Left ventricle myocardium inferior (tissue), 1 donor: ENCODE data around the gene KCNK16. TPM values are rescaled to one million over a fixed set of nuclear protein-coding genes. Genes with fewer than 3 reads are reported as not detected.

ENCODE experiments used
- DNase-seq: peaks from one replicate; pipeline ENCODE4 v3.0.0-alpha.2; 2020
- H3K27ac ChIP-seq: fragments of 200-600 bp; replicated peaks from 2 replicates; pipeline ENCODE4 v1.8.0; 2021
- H3K27me3 ChIP-seq: fragments of 200-600 bp; 2 replicates; pipeline ENCODE4 v1.8.0; 2021; ENCODE audit warnings: low read depth
- H3K36me3 ChIP-seq: fragments of 200-600 bp; 2 replicates; pipeline ENCODE4 v1.8.0; 2021
- H3K4me1 ChIP-seq: fragments of 200-600 bp; 2 replicates; pipeline ENCODE4 v1.8.0; 2021
- H3K4me3 ChIP-seq: fragments of 200-600 bp; 2 replicates; pipeline ENCODE4 v1.8.0; 2021; ENCODE audit warnings: mild to moderate bottlenecking, moderate library complexity
- H3K9me3 ChIP-seq: fragments of 200-600 bp; replicated peaks from 2 replicates; pipeline ENCODE4 v1.8.0; 2021
- intact Hi-C: fragments of 100-400 bp; cut with micrococcal nuclease; formaldehyde crosslinking; loops from one replicate; pipeline ENCODE4 v1.11.0; 2022
- total RNA-seq: library from RNA; stranded (reverse); fragmentation: NEBNext Ultra II Directional; extraction: Animal tissue kit (Norgen Biotek cat#: 25700); gene quantifications from one replicate; pipeline ENCODE4 v1.2.1, GENCODE V29; 2021
- TF ChIP-seq, protein P1 (sequence below): fragments of 200-600 bp; IDR thresholded peaks from 2 replicates; pipeline ENCODE4 v1.8.0; 2021; ENCODE audit warnings: antibody characterized with exemption, mild to moderate bottlenecking, borderline replicate concordance
- donor health status: DM: no; HTN: yes; CAD: no; lungs with severe emphysema.

The KCNK16 gene
- total RNA-seq, 1 donor from 2014 or later = not detected

DNA sequence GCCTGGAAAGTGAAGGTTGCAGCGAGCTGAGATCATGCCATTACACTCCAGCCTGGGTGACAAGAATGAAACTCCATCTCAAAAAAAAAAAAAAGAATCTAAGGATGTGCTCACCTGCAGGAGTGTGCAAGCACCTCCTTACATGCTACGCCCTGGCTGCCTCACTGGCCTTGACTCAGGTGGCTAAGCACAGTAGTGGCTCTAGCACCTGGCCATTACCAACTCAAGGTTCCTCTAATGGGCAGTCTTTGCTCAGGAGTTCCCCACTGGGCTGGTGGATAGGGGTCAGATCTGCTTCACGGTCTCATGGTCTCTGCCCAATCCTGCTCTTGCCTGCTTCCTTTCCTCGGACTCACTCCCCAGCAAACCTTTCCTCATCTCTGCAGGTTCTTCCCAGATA lies 48.0 kb downstream of the KCNK16 start:
- Histone ChIP-seq H3K27me3 (peaks cover 14% of the 10 kb centered on the region), H3K36me3 (no peaks in the 10 kb centered on the region), H3K4me3 (no peak overlapping the region), H3K27ac (no peak overlapping the region), H3K4me1 (no peaks in the 10 kb centered on the region), H3K9me3 (no peaks in the 10 kb centered on the region)
- intact Hi-C loops = loop anchor here (10.0 kb wide), 1 partner anchor 90 kb away; no protein-coding TSS in a partner anchor
- TF ChIP-seq, protein P1, sequence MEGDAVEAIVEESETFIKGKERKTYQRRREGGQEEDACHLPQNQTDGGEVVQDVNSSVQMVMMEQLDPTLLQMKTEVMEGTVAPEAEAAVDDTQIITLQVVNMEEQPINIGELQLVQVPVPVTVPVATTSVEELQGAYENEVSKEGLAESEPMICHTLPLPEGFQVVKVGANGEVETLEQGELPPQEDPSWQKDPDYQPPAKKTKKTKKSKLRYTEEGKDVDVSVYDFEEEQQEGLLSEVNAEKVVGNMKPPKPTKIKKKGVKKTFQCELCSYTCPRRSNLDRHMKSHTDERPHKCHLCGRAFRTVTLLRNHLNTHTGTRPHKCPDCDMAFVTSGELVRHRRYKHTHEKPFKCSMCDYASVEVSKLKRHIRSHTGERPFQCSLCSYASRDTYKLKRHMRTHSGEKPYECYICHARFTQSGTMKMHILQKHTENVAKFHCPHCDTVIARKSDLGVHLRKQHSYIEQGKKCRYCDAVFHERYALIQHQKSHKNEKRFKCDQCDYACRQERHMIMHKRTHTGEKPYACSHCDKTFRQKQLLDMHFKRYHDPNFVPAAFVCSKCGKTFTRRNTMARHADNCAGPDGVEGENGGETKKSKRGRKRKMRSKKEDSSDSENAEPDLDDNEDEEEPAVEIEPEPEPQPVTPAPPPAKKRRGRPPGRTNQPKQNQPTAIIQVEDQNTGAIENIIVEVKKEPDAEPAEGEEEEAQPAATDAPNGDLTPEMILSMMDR = no peak
- no peak for DNase-seq

GRCh38 chr6:39273406-39273821 lies 49.1 kb downstream of the KCNK16 start:
- Histone ChIP-seq H3K4me3 (no peak overlapping the region), H3K27me3 (peaks cover 5% of the 10 kb centered on the region), H3K27ac (no peak overlapping the region), H3K9me3 (no peaks in the 10 kb centered on the region), H3K4me1 (no peaks in the 10 kb centered on the region), H3K36me3 (no peaks in the 10 kb centered on the region)
- intact Hi-C loops = loop anchor here (10.0 kb wide), 1 partner anchor 89 kb away; no protein-coding TSS in a partner anchor
- DNase-seq = no peak
- TF ChIP-seq, protein P1 = no peak

DNA sequence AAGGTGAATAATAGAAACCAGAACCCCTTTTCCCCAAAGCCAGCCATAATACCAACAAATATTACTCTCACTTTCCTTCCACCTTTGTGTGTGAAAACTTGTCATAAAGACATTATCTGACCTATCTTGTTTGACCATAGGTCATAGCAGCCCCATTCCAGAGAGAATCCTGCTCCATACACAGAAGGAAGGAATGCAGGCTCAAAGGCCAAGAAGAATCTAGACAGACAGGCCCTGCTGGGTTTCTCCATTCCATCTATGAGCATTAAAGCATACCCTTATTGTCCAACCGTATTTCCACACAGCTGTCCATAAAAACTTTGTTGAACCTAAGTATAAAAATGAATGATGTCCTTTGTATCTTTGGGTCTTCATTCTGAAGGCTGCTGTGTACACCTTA lies 52.5 kb downstream of the KCNK16 start:
- Histone ChIP-seq H3K36me3 (no peaks in the 10 kb centered on the region), H3K27ac (no peak overlapping the region), H3K4me3 (no peak overlapping the region), H3K9me3 (no peaks in the 10 kb centered on the region), H3K4me1 (no peaks in the 10 kb centered on the region), H3K27me3 (peaks cover 18% of the 10 kb centered on the region)
- intact Hi-C loops = loop anchor here (10.0 kb wide), 1 partner anchor 85 kb away; no protein-coding TSS in a partner anchor
- no peak for DNase-seq
- TF ChIP-seq, protein P1 = no peak

GRCh38 chr6:39268721-39269120 lies 53.8 kb downstream of the KCNK16 start:
- intact Hi-C loops = no loop called here

GRCh38 chr6:39268171-39268570 lies 54.3 kb downstream of the KCNK16 start:
- no peak overlapping the region for H3K27ac ChIP-seq
- H3K4me1 ChIP-seq = no peaks in the 10 kb centered on the region
- no peaks in the 10 kb centered on the region for H3K36me3 ChIP-seq
- no peak for DNase-seq
- TF ChIP-seq, protein P1 = no peak
- no peaks in the 10 kb centered on the region for H3K9me3 ChIP-seq
- H3K4me3 ChIP-seq = no peak overlapping the region
- H3K27me3 ChIP-seq = peaks cover 20% of the 10 kb centered on the region
- intact Hi-C loops = no loop called here

More at GRCh38 chr6:39268721-39269120, 53.8 kb downstream of the KCNK16 start:
- TF ChIP-seq, protein P1 = no peak
- Histone ChIP-seq H3K36me3 (no peaks in the 10 kb centered on the region), H3K27me3 (peaks cover 15% of the 10 kb centered on the region), H3K4me3 (no peak overlapping the region), H3K4me1 (no peaks in the 10 kb centered on the region), H3K9me3 (no peaks in the 10 kb centered on the region), H3K27ac (no peak overlapping the region)
- no peak for DNase-seq
